D341Med (cell line): ENCODE data around the gene GAGE10.
"Not testable (repeated sequence)": the region's sequence is repeated elsewhere in the genome, so short reads cannot be mapped to it uniquely, and the experiment has no call there.

Experiments
- DNase-seq: peaks from one replicate; pipeline ENCODE4 v3.0.0; 2012; ENCODE audit warnings: low spot score

Gene GAGE10

DNA sequence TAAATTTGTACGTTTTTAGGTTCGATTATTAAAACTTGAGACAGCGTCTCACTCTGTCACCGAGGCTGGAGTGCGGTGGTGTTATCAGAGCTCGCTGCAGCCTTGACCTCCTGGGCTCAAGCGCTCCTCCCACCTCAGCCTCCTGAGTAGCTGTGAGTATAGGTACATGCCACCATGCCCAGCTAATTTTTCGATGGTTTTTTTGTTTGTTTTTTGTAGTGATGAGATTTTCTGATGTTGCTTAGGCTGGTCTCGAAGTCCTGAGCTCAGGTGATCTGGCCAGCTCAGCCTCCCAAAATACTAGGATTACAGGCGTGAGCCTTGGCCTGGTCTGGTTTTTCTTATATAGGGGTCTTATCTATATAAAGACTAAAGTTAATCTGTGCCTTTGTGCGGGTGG lies 27.0 kb downstream of the GAGE10 start:
- DNase-seq = not testable (repeated sequence)

DNA sequence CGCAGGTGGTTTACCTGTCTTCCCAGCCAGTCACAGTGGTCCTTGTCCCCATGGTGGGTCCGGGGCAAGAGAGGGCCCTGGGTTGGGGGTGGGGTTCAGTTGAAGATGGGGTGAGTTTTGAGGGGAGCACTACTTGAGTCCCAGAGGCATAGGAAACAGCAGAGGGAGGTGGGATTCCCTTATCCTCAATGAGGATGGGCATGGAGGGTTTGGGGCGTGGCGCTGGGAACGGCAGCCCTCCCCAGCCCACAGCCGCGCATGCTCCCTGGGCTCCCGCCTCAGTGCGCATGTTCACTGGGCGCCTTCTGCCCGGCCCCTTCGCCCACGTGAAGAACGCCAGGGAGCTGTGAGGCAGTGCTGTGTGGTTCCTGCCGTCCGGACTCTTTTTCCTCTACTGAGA lies 27.8 kb downstream of the GAGE10 start, which contains the start of gene GAGE13:
GAGE13 (plus strand) TSS at position 301 of the 400 bp plus-strand sequence. CDS start 1,156 bp downstream, outside the sequence.
- DNase-seq = not testable (repeated sequence)

DNA sequence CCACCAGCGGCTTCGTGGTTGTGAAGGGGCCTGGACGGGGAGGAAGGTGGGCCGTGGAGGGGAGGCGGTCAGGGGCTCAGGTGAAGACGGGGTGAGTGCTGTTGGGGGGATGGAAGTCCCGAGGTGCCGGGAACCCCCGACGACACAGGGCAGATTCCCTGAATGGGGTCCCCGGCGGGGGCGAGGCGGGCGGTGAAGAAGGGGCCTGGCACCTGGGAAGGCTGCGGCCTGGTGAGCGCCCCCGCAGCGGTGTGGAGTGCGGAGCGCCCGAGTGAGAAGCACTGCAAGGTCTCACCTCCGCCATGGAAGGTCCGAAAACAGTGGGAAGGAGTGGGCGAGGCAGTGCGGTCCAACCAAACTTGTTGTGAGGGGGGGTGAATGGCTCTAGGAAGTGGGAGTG lies 28.4 kb downstream of the GAGE10 start:
- not testable (repeated sequence) for DNase-seq

DNA sequence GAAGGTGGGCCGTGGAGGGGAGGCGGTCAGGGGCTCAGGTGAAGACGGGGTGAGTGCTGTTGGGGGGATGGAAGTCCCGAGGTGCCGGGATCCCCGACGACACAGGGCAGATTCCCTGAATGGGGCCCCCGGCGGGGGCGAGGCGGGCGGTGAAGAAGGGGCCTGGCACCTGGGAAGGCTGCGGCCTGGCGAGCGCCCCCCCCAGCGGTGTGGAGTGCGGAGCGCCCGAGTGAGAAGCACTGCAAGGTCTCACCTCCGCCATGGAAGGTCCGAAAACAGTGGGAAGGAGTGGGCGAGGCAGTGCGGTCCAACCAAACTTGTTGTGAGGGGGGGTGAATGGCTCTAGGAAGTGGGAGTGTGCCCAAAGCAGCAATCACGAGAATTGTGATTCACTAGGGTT lies 38.0 kb downstream of the GAGE10 start:
- not testable (repeated sequence) for DNase-seq

DNA sequence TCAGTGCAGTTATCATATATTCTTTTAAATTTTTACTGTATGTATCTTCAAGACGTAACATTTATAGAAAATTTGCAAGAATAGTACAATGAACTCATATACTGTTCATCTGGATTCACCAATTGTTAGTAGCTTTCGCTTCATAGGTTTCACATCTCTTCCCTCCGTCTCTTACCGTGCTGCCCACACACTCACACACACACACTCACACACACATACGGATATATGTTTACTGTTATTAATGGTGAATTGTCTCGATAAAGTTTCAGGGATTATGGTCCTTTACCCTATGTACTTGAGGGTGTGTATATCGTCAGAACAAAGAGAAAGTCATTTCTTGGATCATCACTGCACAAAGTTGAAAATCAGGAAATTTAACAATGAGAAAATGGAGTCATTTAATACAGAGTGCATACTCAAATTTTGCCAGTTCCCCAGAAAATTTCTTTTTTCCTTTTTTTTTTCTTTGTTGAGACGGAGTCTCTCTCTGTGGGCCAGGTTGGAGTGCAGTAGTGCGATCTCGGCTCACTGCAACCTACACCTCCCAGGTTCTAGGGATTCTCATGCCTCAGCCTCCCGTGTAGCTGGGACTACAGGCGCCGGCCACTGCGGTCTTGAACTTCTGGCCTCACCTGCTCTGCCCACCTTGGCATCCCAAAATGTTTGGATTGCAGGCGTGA lies 41.2 kb downstream of the GAGE10 start:
- not testable (repeated sequence) for DNase-seq

DNA sequence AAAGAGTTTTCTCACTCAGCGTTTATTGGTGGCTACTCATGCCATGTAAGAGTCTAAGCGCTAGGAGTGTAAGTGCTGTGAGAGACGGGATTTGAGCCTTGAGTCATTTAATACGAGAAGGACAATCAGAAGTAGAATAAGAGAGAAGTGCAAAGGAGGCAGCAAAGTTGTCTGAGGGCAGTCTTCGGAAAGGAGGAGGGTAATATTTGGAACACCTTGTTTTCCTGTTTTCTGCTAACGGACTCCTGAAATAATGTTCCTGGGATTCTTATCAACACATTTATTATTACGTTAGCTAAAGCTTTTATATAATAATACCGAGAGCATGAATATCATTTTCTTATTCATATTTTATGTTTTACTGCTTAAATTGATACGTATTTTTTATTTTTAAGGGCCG lies 42.0 kb downstream of the GAGE10 start:
- not testable (repeated sequence) for DNase-seq

DNA sequence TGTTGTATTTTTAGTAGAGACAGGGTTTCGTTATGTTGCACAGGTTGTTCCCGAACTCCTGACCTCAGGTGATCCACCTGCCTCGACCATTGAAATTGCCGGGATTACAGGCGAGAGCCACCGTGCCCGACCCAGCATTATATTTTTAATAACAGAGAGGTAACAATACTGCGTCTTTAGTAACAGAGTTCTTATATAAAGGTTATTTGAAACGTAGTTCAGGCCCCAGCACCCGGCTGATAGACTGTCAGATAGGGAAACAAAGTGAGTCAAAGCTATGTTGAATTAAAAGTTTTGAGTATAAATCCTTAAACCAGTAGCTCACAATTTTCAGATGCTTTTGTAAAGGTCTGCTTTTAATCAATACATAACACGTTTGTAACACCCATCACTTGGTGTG lies 42.7 kb downstream of the GAGE10 start:
- DNase-seq = not testable (repeated sequence)
